ENCODE data around the gene ADGRF5.
"Not testable (repeated sequence)": the region's sequence is repeated elsewhere in the genome, so short reads cannot be mapped to it uniquely, and the experiment has no call there.

Gene ADGRF5

DNA sequence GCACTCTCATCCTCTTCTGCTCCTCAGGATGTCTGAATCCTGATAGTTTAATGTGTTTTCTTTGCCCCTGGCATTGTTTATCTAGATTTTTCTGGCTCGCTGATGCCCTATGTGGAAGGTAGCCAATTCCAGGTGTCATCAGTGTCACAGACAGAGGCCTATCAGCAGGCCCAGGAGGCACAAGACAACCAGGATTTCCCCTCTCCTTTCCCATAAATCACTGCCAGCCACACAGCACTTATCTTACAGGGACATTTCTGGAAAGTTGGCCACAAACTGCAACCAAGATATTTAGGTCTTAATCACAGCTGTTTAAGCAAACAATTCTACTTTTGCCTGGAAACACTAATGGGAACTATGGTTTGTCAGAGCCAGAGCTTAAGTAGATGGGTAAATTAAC is 28.1 kb downstream of the ADGRF5 start:
- no peak for DNase-seq

- no peak for DNase-seq
Observed at GRCh38 chr6:46891252-46891795, 30.4 kb downstream of the ADGRF5 start.

- DNase-seq: no peak
Observed at GRCh38 chr6:46888578-46888977, 33.2 kb downstream of the ADGRF5 start.

DNA sequence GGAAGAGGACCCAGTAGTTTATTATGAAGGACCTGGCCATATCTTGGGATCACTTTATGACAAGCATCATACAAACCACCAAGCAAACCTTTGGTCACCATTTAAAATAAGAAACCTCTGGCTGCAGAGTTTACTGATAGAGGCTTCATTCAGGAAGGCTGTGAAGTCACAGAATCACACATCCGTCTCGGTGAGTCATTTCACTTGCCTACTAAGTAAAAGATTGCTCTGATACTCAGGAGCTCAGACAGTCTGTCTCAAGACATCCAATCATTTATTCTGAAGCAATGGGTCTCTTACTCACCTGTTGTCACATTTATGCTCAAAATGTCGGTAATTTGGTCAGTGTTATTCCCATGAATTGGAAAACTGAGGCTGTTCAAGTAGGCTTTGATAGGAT is 33.7 kb downstream of the ADGRF5 start:
- DNase-seq: no peak

GRCh38 chr6:46882645-46883044 is 39.1 kb downstream of the ADGRF5 start:
- DNase-seq: no peak

GRCh38 chr6:46879003-46879402 is 42.7 kb downstream of the ADGRF5 start:
- DNase-seq: no peak

- no peak for DNase-seq
Observed at GRCh38 chr6:46876126-46876525, 45.6 kb downstream of the ADGRF5 start.

DNA sequence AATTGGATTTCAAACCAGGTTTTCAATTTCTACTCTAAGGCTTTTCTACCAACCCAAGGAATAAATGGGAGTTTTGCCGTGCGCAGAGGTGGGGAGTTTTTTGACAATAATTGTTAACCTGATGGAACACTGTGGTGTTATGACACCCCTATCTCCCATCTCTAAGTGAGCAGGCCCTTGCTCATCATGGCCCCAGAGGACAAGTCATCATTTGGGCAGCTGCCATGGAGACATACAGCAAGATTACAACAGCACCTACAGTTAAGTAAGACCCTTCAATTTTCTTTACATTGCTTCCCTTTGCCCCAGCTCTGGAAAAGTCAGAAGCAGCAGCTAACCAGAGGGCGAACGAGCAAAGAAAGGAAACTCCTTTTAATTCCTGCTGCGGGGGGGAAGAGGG is 54.3 kb downstream of the ADGRF5 start:
- no peak for DNase-seq

- DNase-seq: no peak
Observed at GRCh38 chr6:46865221-46865620, 56.5 kb downstream of the ADGRF5 start.

GRCh38 chr6:46863791-46864190 is 57.9 kb downstream of the ADGRF5 start:
- no peak for DNase-seq

- no peak for DNase-seq
Observed at GRCh38 chr6:46862381-46862780, 59.4 kb downstream of the ADGRF5 start.

GRCh38 chr6:46855966-46856365 is 65.8 kb downstream of the ADGRF5 start:
- not testable (repeated sequence) for DNase-seq

GRCh38 chr6:46851576-46851975 is 70.2 kb downstream of the ADGRF5 start:
- DNase-seq: not testable (repeated sequence)

- DNase-seq: no peak
Observed at GRCh38 chr6:46850792-46851191, 70.9 kb downstream of the ADGRF5 start.

DNA sequence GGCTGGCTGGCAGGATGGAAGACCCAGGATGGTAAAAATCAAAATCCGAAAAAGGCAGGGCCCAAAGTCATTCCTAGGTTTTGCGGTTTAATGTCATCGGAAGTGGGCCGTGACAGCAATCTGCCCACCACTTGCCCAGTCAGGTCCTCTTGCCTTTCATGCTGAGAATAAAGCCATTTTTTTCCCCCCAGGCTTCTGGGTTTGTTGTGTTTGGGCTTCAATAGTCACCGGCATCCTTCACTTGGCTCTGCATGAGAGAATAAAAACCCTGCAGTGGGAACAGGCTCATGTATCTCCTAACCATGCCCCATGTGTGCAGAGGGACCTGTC is 72.4 kb downstream of the ADGRF5 start:
- no peak for DNase-seq

DNA sequence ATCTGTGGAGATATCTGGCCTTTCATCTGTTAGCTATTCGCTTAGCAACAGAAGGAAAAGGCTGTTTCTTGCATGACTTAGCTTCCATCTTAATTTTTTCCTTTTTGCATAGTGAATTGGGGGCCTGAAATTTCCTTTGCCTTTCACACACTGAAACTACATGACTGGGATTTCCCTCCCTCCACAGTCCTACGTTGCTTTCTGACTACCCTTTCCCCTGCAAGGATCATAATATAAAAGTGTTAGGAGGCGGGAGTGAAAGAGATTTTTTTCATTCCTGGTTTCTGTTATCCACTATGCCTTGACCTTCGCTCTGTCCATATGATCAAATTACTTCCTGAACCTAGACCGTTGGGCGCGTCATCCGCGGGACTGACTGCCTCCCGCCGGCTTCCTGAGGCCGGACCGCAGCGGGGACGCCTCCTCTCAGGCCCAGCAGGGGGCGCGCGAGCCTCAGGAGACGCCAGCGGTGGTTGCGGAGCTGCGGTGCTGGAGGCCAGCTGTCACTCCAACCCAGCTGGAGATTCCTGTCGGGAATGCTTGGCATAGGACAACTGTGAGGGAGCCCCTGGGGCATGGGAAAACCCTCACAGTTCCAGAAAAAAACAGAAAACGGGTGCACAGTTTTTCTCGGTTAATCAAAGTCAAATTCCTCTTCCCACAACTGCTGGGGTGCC is 72.9 kb downstream of the ADGRF5 start:
- DNase-seq: peak; percentile 22

GRCh38 chr6:46845126-46845525 is 76.6 kb downstream of the ADGRF5 start:
- DNase-seq: no peak

DNA sequence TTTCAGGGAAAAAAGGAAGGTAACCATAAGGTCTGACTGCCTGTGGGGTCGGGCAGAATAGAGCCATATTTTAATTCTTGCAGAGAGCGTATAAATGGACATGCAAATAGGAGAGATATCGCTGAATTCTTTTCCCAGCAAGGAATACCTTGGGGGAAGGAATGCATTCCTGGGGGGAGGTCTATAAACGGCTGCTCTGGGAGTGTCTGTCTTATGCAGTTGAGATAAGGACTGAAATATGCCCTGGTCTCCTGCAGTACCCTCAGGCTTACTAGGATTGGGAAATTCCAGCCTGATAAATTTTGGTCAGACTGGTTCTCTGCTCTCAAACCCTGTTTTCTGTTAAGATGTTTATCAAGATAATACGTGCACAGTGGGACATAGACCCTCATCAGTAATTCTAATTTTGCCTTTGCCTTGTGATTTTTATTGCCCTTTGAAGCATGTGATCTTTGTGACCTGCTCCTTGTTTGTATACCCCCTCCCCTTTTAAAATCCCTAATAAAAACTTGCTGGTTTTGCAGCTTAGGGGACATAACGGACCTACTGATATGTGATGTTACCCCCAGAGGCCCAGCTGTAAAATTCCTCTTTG is 79.4 kb downstream of the ADGRF5 start:
- not testable (repeated sequence) for DNase-seq

- no peak for DNase-seq
Observed at GRCh38 chr6:46838033-46838432, 83.7 kb downstream of the ADGRF5 start.

- not testable (repeated sequence) for DNase-seq
Observed at GRCh38 chr6:46834991-46835390, 86.7 kb downstream of the ADGRF5 start.

- not testable (repeated sequence) for DNase-seq
Observed at GRCh38 chr6:46834257-46834916, 87.4 kb downstream of the ADGRF5 start.

DNA sequence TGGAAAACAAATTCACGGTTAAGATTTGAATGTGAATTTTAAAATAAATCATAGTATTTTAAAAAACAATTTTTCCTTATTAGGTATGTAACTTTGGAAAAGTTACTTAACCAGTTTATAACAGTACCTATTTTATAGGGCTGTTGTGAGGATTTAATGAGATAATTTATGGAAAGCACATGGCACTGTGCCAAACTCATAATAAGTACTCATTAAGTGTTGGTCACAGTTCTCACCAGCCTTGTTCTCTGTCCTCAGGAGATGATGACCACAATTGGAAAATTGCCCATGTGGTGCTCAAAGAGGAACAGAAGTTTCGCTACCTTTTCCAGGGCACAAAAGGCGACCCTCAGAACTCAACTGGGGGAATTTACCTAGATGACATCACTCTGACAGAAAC is 88.9 kb downstream of the ADGRF5 start:
- DNase-seq: no peak

DNA sequence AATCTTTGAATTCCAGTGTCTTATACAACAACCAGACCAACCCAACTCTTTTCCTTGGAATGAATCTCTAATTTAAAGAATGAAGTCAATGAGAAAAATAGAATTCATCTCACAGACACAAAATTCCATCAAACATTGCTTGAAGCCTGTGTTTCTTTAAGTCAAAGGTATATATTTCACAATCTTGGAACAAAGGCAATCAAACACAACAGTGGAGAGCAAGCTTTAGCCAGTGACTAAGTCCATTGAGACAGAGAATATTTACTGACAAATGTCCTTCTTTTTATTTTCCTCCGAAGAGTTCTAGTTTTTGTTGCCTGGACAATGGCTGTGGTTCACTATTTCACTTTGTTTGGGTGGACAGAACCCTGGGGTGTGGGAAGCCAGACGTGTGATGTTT is 92.8 kb downstream of the ADGRF5 start:
- no peak for DNase-seq

DNA sequence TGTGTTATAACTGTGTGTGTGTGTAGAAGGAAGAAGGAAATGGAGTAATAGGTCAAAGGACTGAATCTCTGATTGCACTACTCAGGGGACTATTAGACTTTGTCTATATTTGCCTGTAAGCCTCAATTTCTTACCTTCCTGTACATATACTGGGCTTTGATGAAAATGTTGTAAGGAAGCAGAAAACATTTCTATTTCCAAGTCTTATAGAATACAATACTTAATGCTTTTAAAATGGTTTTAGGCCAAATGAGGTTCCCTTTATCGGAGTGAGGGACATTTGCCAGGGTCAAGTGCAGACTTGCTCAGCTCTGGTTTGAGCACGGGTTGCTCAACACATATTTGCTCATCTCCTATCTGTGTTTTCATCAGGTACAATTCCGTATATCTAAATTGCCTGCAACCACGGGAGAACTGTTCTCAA is 100.3 kb downstream of the ADGRF5 start:
- DNase-seq: no peak
